ENCODE results near the gene TCP11. TPM values are rescaled to one million over a fixed set of nuclear protein-coding genes. Genes with fewer than 3 reads are reported as not detected.

The TCP11 gene
- total RNA-seq, 1 experiment from 2014 or later = 0.14 TPM

Other genes starting within 250 kb of the TCP11 start
- gene SCUBE3, start 72.6 kb upstream of the TCP11 start, total RNA-seq (2014; rRNA removed; shearing (Covaris generic)) = 0.02 TPM in 1 of 2 replicates, not detected in the other
- 6.7 and 7.2 TPM in 2 replicates for gene ZNF76, start 118.4 kb upstream of the TCP11 start, total RNA-seq (2014; rRNA removed; shearing (Covaris generic))
- 0.16 and 0.43 TPM in 2 replicates for gene DEF6, start 156.5 kb upstream of the TCP11 start, total RNA-seq (2014; rRNA removed; shearing (Covaris generic))
- 2.7 and 3.2 TPM in 2 replicates for gene PPARD, start 201.2 kb upstream of the TCP11 start, total RNA-seq (2014; rRNA removed; shearing (Covaris generic))

All from H4 (cell line).